GM12878 (cell line): ENCODE measurements around the gene ANK3. TPM values are rescaled to one million over a fixed set of nuclear protein-coding genes. Genes with fewer than 3 reads are reported as not detected.

ENCODE experiments used
- ATAC-seq: fragments of 200-7000 bp; cut with Tn5 transposase; 3 replicates; pipeline ENCODE4 v1.9.1; 2020; ENCODE audit warnings: mild to moderate bottlenecking, moderate library complexity
- BruUV-seq: library from RNA; stranded (reverse); fragments of 400-500 nt; replicated peaks from 2 replicates; lab custom pipeline; 2021; lab: Mats Ljungman, UMichigan
- CTCF ChIA-PET: fragments of 300-600 bp; sonication (Branson Sonifier 250); formaldehyde crosslinking; extraction: SDS; loops from one replicate; lab custom pipeline; 2021; ENCODE audit warnings: inconsistent platforms; lab: Yijun Ruan, JAX
- POLR2A ChIA-PET: fragments of 350-600 bp; formaldehyde crosslinking; extraction: SDS; loops from one replicate; lab custom pipeline; 2021; ENCODE audit warnings: inconsistent platforms; lab: Charles Lee
- RAD21 ChIA-PET: fragments of 300-600 bp; sonication (Branson Sonifier 250); formaldehyde crosslinking; loops from one replicate; lab custom pipeline; 2023; ENCODE audit warnings: antibody characterized with exemption; ENCODE audit not compliant: unreplicated experiment; lab: Charles Lee
- SMC1A ChIA-PET: fragments of 300-600 bp; sonication (Branson Sonifier 250); formaldehyde crosslinking; loops from one replicate; lab custom pipeline; 2023; ENCODE audit not compliant: unreplicated experiment, uncharacterized antibody; lab: Charles Lee
- DNase-seq: peaks from one replicate; pipeline ENCODE4 v3.0.0-alpha.2; 2011; ENCODE audit warnings: low read depth, low spot score
- FAIRE-seq: peaks from 3 replicates; lab custom pipeline; 2011; peaks lifted over from hg19 to GRCh38; lab: Jason Lieb, UNC
- H2AFZ ChIP-seq: 2 replicates; pipeline ENCODE4 v1.6.0; 2011; ENCODE audit warnings: low read depth, low read length, control low read depth; ENCODE audit not compliant: control insufficient read depth
- H3K27ac ChIP-seq: 2 replicates; pipeline ENCODE4 v1.5.1; 2011; ENCODE audit warnings: control low read depth; ENCODE audit not compliant: control insufficient read depth, insufficient read depth
- H3K27me3 ChIP-seq, 2 experiments: replicated peaks in 1 of 2; 2 replicates each; pipeline versions ENCODE4 v1.6.0 to v1.6.1; 2011; ENCODE audit warnings: low read length in 1 of 2; ENCODE audit not compliant: control insufficient read depth in 2 of 2, insufficient read depth in 2 of 2
- H3K36me3 ChIP-seq, 2 experiments: 2 replicates each; pipeline ENCODE4 v1.5.1; 2011; ENCODE audit warnings: low read length in 1 of 2; ENCODE audit not compliant: control insufficient read depth in 2 of 2, insufficient read depth in 2 of 2
- H3K4me1 ChIP-seq: 2 replicates; pipeline ENCODE4 v1.6.1; 2011; ENCODE audit warnings: mild to moderate bottlenecking, low read length, moderate library complexity, mixed read lengths; ENCODE audit not compliant: control insufficient read depth, insufficient read depth
- H3K4me2 ChIP-seq: 2 replicates; pipeline ENCODE4 v1.6.0; 2011; ENCODE audit warnings: control low read depth; ENCODE audit not compliant: control insufficient read depth, insufficient read depth
- H3K4me3 ChIP-seq: fragments of 200-600 bp; sonication (generic); 2 replicates; pipeline ENCODE4 v1.5.1; 2016
- H3K79me2 ChIP-seq: 2 replicates; pipeline ENCODE4 v1.6.0; 2011; ENCODE audit warnings: low read length; ENCODE audit not compliant: control insufficient read depth, insufficient read depth
- H3K9ac ChIP-seq: 2 replicates; pipeline ENCODE4 v1.8.0; 2011; ENCODE audit warnings: low read length, control low read depth, mixed read lengths; ENCODE audit not compliant: control insufficient read depth, insufficient read depth
- H3K9me3 ChIP-seq: replicated peaks from 3 replicates; pipeline ENCODE4 v1.5.1; 2011; ENCODE audit warnings: mild to moderate bottlenecking, low read length; ENCODE audit not compliant: control insufficient read depth, insufficient read depth
- H4K20me1 ChIP-seq: 2 replicates; pipeline ENCODE4 v1.6.0; 2011; ENCODE audit not compliant: control insufficient read depth, insufficient read depth
- JUNB ChIP-seq: IDR thresholded peaks from 2 replicates; pipeline ENCODE4 v1.6.1; 2016; ENCODE audit warnings: antibody characterized with exemption, mild to moderate bottlenecking
- NR2C1 ChIP-seq: fragments of 450-650 bp; IDR thresholded peaks from 2 replicates; pipeline ENCODE4 v1.6.1; 2017; ENCODE audit warnings: antibody characterized with exemption, mild to moderate bottlenecking, moderate library complexity
- RCOR1 ChIP-seq: conservative IDR thresholded peaks from 2 replicates; pipeline ENCODE4 v1.6.1; 2012; ENCODE audit warnings: low read depth, low read length, improper control_type of control experiment
- STAT1 ChIP-seq: fragments of 450-650 bp; conservative IDR thresholded peaks from 2 replicates; pipeline ENCODE4 v1.6.1; 2014; ENCODE audit warnings: antibody characterized with exemption, mild to moderate bottlenecking
- ZSCAN29 ChIP-seq: fragments of 450-650 bp; IDR thresholded peaks from 2 replicates; pipeline ENCODE4 v1.6.1; 2017; ENCODE audit warnings: mild to moderate bottlenecking, moderate library complexity
- WGBS: methylation state at CpG from one replicate; pipeline ENCODE4 v1.1.6; 2016; ENCODE audit warnings: low lambda C conversion rate; ENCODE audit not compliant: insufficient replicate concordance, insufficient coverage; ENCODE audit errors: missing lambda C conversion rate; 5-methylcytosine and 5-hydroxymethylcytosine counted together
- in situ Hi-C: fragments of 300-500 bp; cut with MboI; formaldehyde crosslinking; loops from 9 replicates; pipeline ENCODE4 v1.14.3; 2018; ENCODE audit warnings: mixed read lengths
- intact Hi-C: fragments of 100-400 bp; cut with micrococcal nuclease; formaldehyde crosslinking; loops from one replicate; pipeline ENCODE4 v1.14.2; 2022; ENCODE audit not compliant: unreplicated experiment
- polyA plus RNA-seq, 11 experiments: library from polyadenylated mRNA; depleted of rRNA in 4 of 11; unstranded in 6 of 11; stranded (reverse) in 5 of 11; fragments of >200 nt; fragmentation: Nextera tagmentation in 4 of 11; fragmentation: Illumina TruSeq in 1 of 11; extraction: Ambion mirVana in 4 of 11; extraction: Trizol in 1 of 11; gene quantifications; 1 replicate in 1 of 11; 2 replicates in 10 of 11; pipeline versions ENCODE4 v1.2.1 to v1.2.3, GENCODE V29; 2011 to 2016; ENCODE audit warnings: inconsistent platforms in 2 of 11, missing spikeins in 2 of 11, low read depth in 1 of 11
- total RNA-seq, 4 experiments: library from RNA; depleted of rRNA in 3 of 4; stranded (reverse); fragments of >200 nt in 3 of 4; fragmentation: Illumina TruSeq in 1 of 4; extraction: Trizol in 1 of 4; gene quantifications; 2 replicates each; pipeline versions ENCODE4 v1.2.1 to v1.2.3, GENCODE V29; 2013 to 2021
- TF ChIP-seq, protein P1 (sequence below): fragments of 450-650 bp; conservative IDR thresholded peaks from 2 replicates; pipeline ENCODE4 v1.6.1; 2017; ENCODE audit warnings: mild to moderate bottlenecking, moderate library complexity

The ANK3 gene
- total and polyA plus RNA-seq, 10 of the 15 experiments (the other 5 are each of a cell fraction or from before 2014, with no cell fraction given) = 0.06 to 0.82 (median 0.20) TPM; not detected in 2

DNA sequence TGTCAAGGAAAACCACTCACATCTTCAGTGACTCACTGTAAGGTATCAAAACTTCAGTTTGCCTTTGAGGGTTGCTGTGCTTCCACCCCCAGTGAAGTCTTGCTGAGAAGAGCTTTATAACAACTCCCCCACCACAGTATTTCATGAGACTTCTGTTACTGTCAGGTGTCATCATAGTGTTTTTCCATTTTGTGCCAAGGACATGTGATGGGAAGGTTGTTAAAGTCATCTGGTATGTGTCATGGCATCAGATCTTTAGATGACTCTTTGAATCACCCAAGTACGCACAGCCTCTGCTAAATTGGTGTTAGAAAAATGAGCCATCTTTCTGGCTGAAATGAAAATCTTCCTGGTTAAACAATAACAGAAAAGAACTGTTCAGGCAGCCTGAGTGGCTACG is 368.3 kb downstream of the ANK3 start:
- no peak for TF ChIP-seq RCOR1
- TF ChIP-seq JUNB = no peak
- no peaks in the 10 kb centered on the region for H3K9me3 ChIP-seq
- POLR2A ChIA-PET = no interaction called here
- H3K4me3 ChIP-seq = no peak overlapping the region
- H3K36me3 ChIP-seq = no peaks in the 10 kb centered on the region
- 9% methylated on average over 2 of the region's 2 CpGs for WGBS
- SMC1A ChIA-PET = interaction anchor here (1.4 kb wide), 1 partner anchor 395 kb away, joined by 4 read pairs; no protein-coding TSS in a partner anchor
- H3K9ac ChIP-seq = no peak overlapping the region
- H3K79me2 ChIP-seq = no peaks in the 10 kb centered on the region
- DNase-seq (no peak), FAIRE-seq (no peak), ATAC-seq (no peak)
- BruUV-seq = no TSS peak
- RAD21 ChIA-PET = interaction anchor here (0.7 kb wide), 1 partner anchor 393 kb away, joined by 3 read pairs; no protein-coding TSS in a partner anchor
- in situ Hi-C loops (no loop called here), intact Hi-C loops (no loop called here)
- CTCF ChIA-PET = interaction anchor here (1.1 to 3.1 kb wide), 2 partner anchors 156 to 398 kb away, joined by 3 to 18 read pairs; no protein-coding TSS in a partner anchor
- no peak overlapping the region for H3K4me2 ChIP-seq
- no peaks in the 10 kb centered on the region for H3K4me1 ChIP-seq
- no peaks in the 10 kb centered on the region; a peak in 1 of 4 replicates for H3K27me3 ChIP-seq
- H3K27ac ChIP-seq = no peak overlapping the region
- no peak overlapping the region for H2AFZ ChIP-seq
- H4K20me1 ChIP-seq = no peaks in the 10 kb centered on the region

DNA sequence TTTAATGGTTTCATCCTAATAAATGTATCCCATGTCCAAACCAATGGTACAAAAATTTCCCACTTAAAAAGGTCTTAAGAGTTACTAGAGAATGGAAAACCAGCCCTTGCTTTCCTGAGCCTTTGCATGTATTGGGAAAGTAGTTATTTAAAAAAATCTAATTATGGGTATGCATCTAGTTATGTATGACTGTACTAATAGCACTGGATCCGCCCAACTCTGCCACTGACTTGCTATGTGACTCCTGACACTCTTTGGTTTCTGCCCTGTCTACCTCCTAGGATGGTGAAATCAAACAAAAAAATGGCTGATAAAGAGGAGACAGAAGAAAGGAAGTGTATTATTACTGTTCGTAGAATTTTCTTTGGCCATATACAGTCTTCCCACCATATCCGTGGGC is 372.9 kb downstream of the ANK3 start:
- RAD21 ChIA-PET = no interaction called here

More for the DNA sequence above, 372.9 kb downstream of the ANK3 start:
- ChIA-PET CTCF (interaction anchor here (0.6 kb wide), 1 partner anchor 11 kb away, joined by 3 read pairs; no protein-coding TSS in a partner anchor), POLR2A (no interaction called here), SMC1A (no interaction called here)
- H3K9me3 ChIP-seq = no peaks in the 10 kb centered on the region
- intact Hi-C loops (no loop called here), in situ Hi-C loops (no loop called here)
- no TSS peak for BruUV-seq
- H3K79me2 ChIP-seq = no peaks in the 10 kb centered on the region
- H2AFZ ChIP-seq = no peak overlapping the region
- H3K4me3 ChIP-seq = no peak overlapping the region
- H3K27ac ChIP-seq = no peak overlapping the region
- no peaks in the 10 kb centered on the region for H3K4me1 ChIP-seq
- TF ChIP-seq ZSCAN29 = no peak
- TF ChIP-seq, protein P1, sequence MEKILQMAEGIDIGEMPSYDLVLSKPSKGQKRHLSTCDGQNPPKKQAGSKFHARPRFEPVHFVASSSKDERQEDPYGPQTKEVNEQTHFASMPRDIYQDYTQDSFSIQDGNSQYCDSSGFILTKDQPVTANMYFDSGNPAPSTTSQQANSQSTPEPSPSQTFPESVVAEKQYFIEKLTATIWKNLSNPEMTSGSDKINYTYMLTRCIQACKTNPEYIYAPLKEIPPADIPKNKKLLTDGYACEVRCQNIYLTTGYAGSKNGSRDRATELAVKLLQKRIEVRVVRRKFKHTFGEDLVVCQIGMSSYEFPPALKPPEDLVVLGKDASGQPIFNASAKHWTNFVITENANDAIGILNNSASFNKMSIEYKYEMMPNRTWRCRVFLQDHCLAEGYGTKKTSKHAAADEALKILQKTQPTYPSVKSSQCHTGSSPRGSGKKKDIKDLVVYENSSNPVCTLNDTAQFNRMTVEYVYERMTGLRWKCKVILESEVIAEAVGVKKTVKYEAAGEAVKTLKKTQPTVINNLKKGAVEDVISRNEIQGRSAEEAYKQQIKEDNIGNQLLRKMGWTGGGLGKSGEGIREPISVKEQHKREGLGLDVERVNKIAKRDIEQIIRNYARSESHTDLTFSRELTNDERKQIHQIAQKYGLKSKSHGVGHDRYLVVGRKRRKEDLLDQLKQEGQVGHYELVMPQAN = no peak
- TF ChIP-seq STAT1 = no peak
- TF ChIP-seq NR2C1 = no peak
- ATAC-seq (no peak), FAIRE-seq (no peak), DNase-seq (no peak)
- no peak overlapping the region for H3K9ac ChIP-seq
- H3K4me2 ChIP-seq = no peak overlapping the region
- no peaks in the 10 kb centered on the region; a peak in 1 of 4 replicates for H3K27me3 ChIP-seq
- no peaks in the 10 kb centered on the region for H4K20me1 ChIP-seq
- WGBS = 44% methylated on average over 3 of the region's 3 CpGs
- no peaks in the 10 kb centered on the region for H3K36me3 ChIP-seq
